GM13977 (cell line): Measurements from ENCODE around the gene ARID5A.
A peak's percentile ranks its signal among the peaks of the same experiment; 100 is the strongest.

Source experiments
- DNase-seq: peaks from one replicate; pipeline ENCODE4 v3.0.0; 2012; ENCODE audit warnings: low spot score
- CTCF ChIP-seq: IDR thresholded peaks from 2 replicates; pipeline ENCODE4 v1.5.1; 2012; ENCODE audit warnings: mild to moderate bottlenecking, control low read depth; ENCODE audit not compliant: insufficient read depth; ENCODE audit errors: extremely low read depth, missing control alignments
- in situ Hi-C: fragments of 300-500 bp; cut with MboI; formaldehyde crosslinking; loops from one replicate; pipeline ENCODE4 v1.12.0; 2022; ENCODE audit warnings: low sequenced_read_pairs, low pct_unique_long_range_greater_than_20kb, mixed read lengths, inconsistent platforms; ENCODE audit not compliant: unreplicated experiment

ARID5A gene

GRCh38 chr2:96527286-96528005 is 9.1 kb upstream of the ARID5A start:
- in situ Hi-C loops = no loop called here
- DNase-seq = peak; percentile 83
- peak; percentile 31 for TF ChIP-seq CTCF

- in situ Hi-C loops = no loop called here
- TF ChIP-seq CTCF = no peak
- DNase-seq = peak; percentile 51
These were observed 8.4 kb upstream of the ARID5A start for GRCh38 chr2:96528006-96528699.

GRCh38 chr2:96528700-96529375 is 7.7 kb upstream of the ARID5A start:
- DNase-seq = no peak
- in situ Hi-C loops = no loop called here
- TF ChIP-seq CTCF = peak; percentile 23

- no peak for DNase-seq
- in situ Hi-C loops = no loop called here
- TF ChIP-seq CTCF = no peak
These were observed 7.0 kb upstream of the ARID5A start for GRCh38 chr2:96529376-96530143.

- no peak for DNase-seq
- in situ Hi-C loops = no loop called here
- TF ChIP-seq CTCF = no peak
These were observed 6.5 kb upstream of the ARID5A start for GRCh38 chr2:96530144-96530430.
